Loucy (cell line): ENCODE measurements around the gene PAX9.

Source experiments
- CTCF ChIP-seq: fragments of 200-600 bp; sonication (generic); conservative IDR thresholded peaks from 2 replicates; pipeline ENCODE4 v1.5.1; 2014; ENCODE audit warnings: mild to moderate bottlenecking, antibody characterized with exemption, low read length
- EZH2phosphoT487 ChIP-seq: fragments of 200-600 bp; IDR thresholded peaks from 2 replicates; pipeline ENCODE4 v1.6.1; 2018; ENCODE audit warnings: antibody characterized with exemption, mild to moderate bottlenecking, moderate library complexity, borderline replicate concordance

GRCh38 chr14:36663404-36664321 lies 2.0 kb downstream of the PAX9 start:
- TF ChIP-seq CTCF (no peak), EZH2phosphoT487 (no peak)
